Measurements from ENCODE around the gene SPAG9.

The SPAG9 gene

GRCh38 chr17:50926523-50926922 lies 194.1 kb downstream of the SPAG9 start:
- no peak for TF ChIP-seq CTCF (conservative IDR thresholded peaks at IDR 0.05; ENCODE audit: low read length)
- DNase-seq (ENCODE audit: low read depth), result no peak

GRCh38 chr17:50925296-50925891 lies 195.3 kb downstream of the SPAG9 start:
- no peak for DNase-seq (ENCODE audit: low read depth)
- no peak overlapping the region for H3K4me3 ChIP-seq (ENCODE audit: low read length)
- TF ChIP-seq CTCF (conservative IDR thresholded peaks at IDR 0.05; ENCODE audit: low read length), result no peak

More at GRCh38 chr17:50926523-50926922, 194.1 kb downstream of the SPAG9 start:
- H3K4me3 ChIP-seq (ENCODE audit: low read length), result no peak overlapping the region

- H3K4me3 ChIP-seq (ENCODE audit: low read length), result no peak overlapping the region
- TF ChIP-seq CTCF (conservative IDR thresholded peaks at IDR 0.05; ENCODE audit: low read length), result no peak
- DNase-seq (ENCODE audit: low read depth), result peak; percentile 25
Measured at GRCh38 chr17:50924800-50925199, 195.9 kb downstream of the SPAG9 start.

GRCh38 chr17:50924300-50924699 lies 196.4 kb downstream of the SPAG9 start:
- H3K4me3 ChIP-seq (ENCODE audit: low read length), result no peak overlapping the region
- TF ChIP-seq CTCF (conservative IDR thresholded peaks at IDR 0.05; ENCODE audit: low read length), result no peak
- no peak for DNase-seq (ENCODE audit: low read depth)

- H3K4me3 ChIP-seq (ENCODE audit: low read length), result no peak overlapping the region
- no peak for DNase-seq (ENCODE audit: low read depth)
- no peak for TF ChIP-seq CTCF (conservative IDR thresholded peaks at IDR 0.05; ENCODE audit: low read length)
Measured at GRCh38 chr17:50923611-50924010, 197.1 kb downstream of the SPAG9 start.

GRCh38 chr17:50922721-50923405 lies 197.8 kb downstream of the SPAG9 start:
- no peak for TF ChIP-seq CTCF (conservative IDR thresholded peaks at IDR 0.05; ENCODE audit: low read length)
- DNase-seq (ENCODE audit: low read depth), result no peak
- H3K4me3 ChIP-seq (ENCODE audit: low read length), result no peak overlapping the region

- H3K4me3 ChIP-seq (ENCODE audit: low read length), result no peak overlapping the region
- peak; percentile 43 for DNase-seq (ENCODE audit: low read depth)
- no peak for TF ChIP-seq CTCF (conservative IDR thresholded peaks at IDR 0.05; ENCODE audit: low read length)
Measured at GRCh38 chr17:50922107-50922506, 198.6 kb downstream of the SPAG9 start.
